Right hindlimb (tissue), 1 donor: Measurements from ENCODE around the gene GRIK1.

Experiments used
- DNase-seq: peaks from one replicate; pipeline ENCODE4 v3.0.0-alpha.2; 2018

The GRIK1 gene

GRCh38 chr21:29661672-29662442 is 277.9 kb downstream of the GRIK1 start:
- DNase-seq = no peak

- DNase-seq = no peak
Observed at GRCh38 chr21:29660047-29660720, 279.6 kb downstream of the GRIK1 start.

- DNase-seq = no peak
Observed at GRCh38 chr21:29658934-29659203, 280.9 kb downstream of the GRIK1 start.

GRCh38 chr21:29658177-29658933 is 281.4 kb downstream of the GRIK1 start:
- DNase-seq = no peak

- DNase-seq = no peak
Observed at GRCh38 chr21:29657240-29657989, 282.4 kb downstream of the GRIK1 start.

- DNase-seq = no peak
Observed at GRCh38 chr21:29656504-29657239, 283.1 kb downstream of the GRIK1 start.

GRCh38 chr21:29655577-29655976 is 284.2 kb downstream of the GRIK1 start:
- no peak for DNase-seq

GRCh38 chr21:29654855-29655254 is 284.9 kb downstream of the GRIK1 start:
- DNase-seq = no peak

- no peak for DNase-seq
Observed at GRCh38 chr21:29654203-29654602, 285.6 kb downstream of the GRIK1 start.

GRCh38 chr21:29650523-29651022 is 289.2 kb downstream of the GRIK1 start:
- DNase-seq = no peak

- DNase-seq = no peak
Observed at GRCh38 chr21:29649406-29649814, 290.4 kb downstream of the GRIK1 start.

GRCh38 chr21:29648710-29649240 is 291.0 kb downstream of the GRIK1 start:
- no peak for DNase-seq

GRCh38 chr21:29647353-29647781 is 292.4 kb downstream of the GRIK1 start:
- DNase-seq = no peak

- DNase-seq = no peak
Observed at GRCh38 chr21:29645666-29646553, 293.9 kb downstream of the GRIK1 start.

- DNase-seq = no peak
Observed at GRCh38 chr21:29643289-29643688, 296.5 kb downstream of the GRIK1 start.

GRCh38 chr21:29642551-29643245 is 297.1 kb downstream of the GRIK1 start:
- no peak for DNase-seq

GRCh38 chr21:29641635-29642550 is 297.9 kb downstream of the GRIK1 start:
- DNase-seq = no peak

GRCh38 chr21:29641001-29641634 is 298.7 kb downstream of the GRIK1 start:
- DNase-seq = no peak

- no peak for DNase-seq
Observed at GRCh38 chr21:29640080-29640508, 299.7 kb downstream of the GRIK1 start.
